ENCODE results near the gene OTOGL.

The OTOGL gene

GRCh38 chr12:80364056-80364455 is 264.7 kb downstream of the OTOGL start (continued):
- TF ChIP-seq ZNF776 (tag by site-specific recombination; IDR thresholded peaks at IDR 0.05; ENCODE audit: borderline replicate concordance): no peak

GRCh38 chr12:80373666-80374065 is 274.3 kb downstream of the OTOGL start:
- Histone ChIP-seq H3K4me1 (ENCODE audit: control insufficient read depth, insufficient read depth, low read length) (no peaks in the 10 kb centered on the region; the same call in 1 of the 2 replicates), H3K9me3 (ENCODE audit: control insufficient read depth, insufficient read depth, low read depth, low read length) (no peaks in the 10 kb centered on the region), H3K27ac (ENCODE audit: extremely low read depth, low read depth, low read length) (no peak overlapping the region), H3K36me3 (ENCODE audit: control insufficient read depth in 2 of 2, insufficient read depth in 1 of 2, low read length in 2 of 2) (no peaks in the 10 kb centered on the region), H3K4me3 (ENCODE audit: low read depth, low read length) (no peak overlapping the region)
- ChIA-PET CTCF (no interaction called here), POLR2A (no interaction called here)
- TF ChIP-seq ZNF521 (tag by site-specific recombination; IDR thresholded peaks at IDR 0.05) (no peak), ZNF140 (tag by site-specific recombination; IDR thresholded peaks at IDR 0.05) (no peak), ZBTB21 (tag by site-specific recombination; IDR thresholded peaks at IDR 0.05) (no peak), ZNF530 (tag by site-specific recombination; IDR thresholded peaks at IDR 0.05; ENCODE audit: low read depth) (no peak), OSR2 (tag by site-specific recombination; IDR thresholded peaks at IDR 0.05) (no peak), ZXDB (tag by site-specific recombination; IDR thresholded peaks at IDR 0.05) (no peak), ZNF660 (tag by site-specific recombination; IDR thresholded peaks at IDR 0.05) (no peak), ZNF610 (tag by site-specific recombination; IDR thresholded peaks at IDR 0.05; ENCODE audit: borderline replicate concordance) (no peak), ZNF560 (tag by site-specific recombination; IDR thresholded peaks at IDR 0.05; ENCODE audit: borderline replicate concordance) (no peak), ZSCAN16 (tag by site-specific recombination; IDR thresholded peaks at IDR 0.05) (no peak), ZNF518A (tag by site-specific recombination; conservative IDR thresholded peaks at IDR 0.05; ENCODE audit: low read depth) (no peak), CTCF (tag by site-specific recombination; IDR thresholded peaks at IDR 0.05) (no peak), ZSCAN18 (tag by site-specific recombination; IDR thresholded peaks at IDR 0.05) (no peak), ZEB2 (tag by site-specific recombination; IDR thresholded peaks at IDR 0.05) (no peak)

GRCh38 chr12:80374615-80375014 is 275.3 kb downstream of the OTOGL start:
- Histone ChIP-seq H3K27ac (ENCODE audit: extremely low read depth, low read depth, low read length) (no peak overlapping the region), H3K4me1 (ENCODE audit: control insufficient read depth, insufficient read depth, low read length) (no peaks in the 10 kb centered on the region; the same call in 1 of the 2 replicates), H3K9me3 (ENCODE audit: control insufficient read depth, insufficient read depth, low read depth, low read length) (no peaks in the 10 kb centered on the region), H3K4me3 (ENCODE audit: low read depth, low read length) (no peak overlapping the region), H3K36me3 (ENCODE audit: control insufficient read depth in 2 of 2, insufficient read depth in 1 of 2, low read length in 2 of 2) (no peaks in the 10 kb centered on the region)
- ChIA-PET CTCF (no interaction called here), POLR2A (no interaction called here)
- TF ChIP-seq WT1 (tag by site-specific recombination; IDR thresholded peaks at IDR 0.05) (no peak), ZNF302 (tag by site-specific recombination; IDR thresholded peaks at IDR 0.05; ENCODE audit: low read depth) (no peak), ZNF707 (tag by site-specific recombination; IDR thresholded peaks at IDR 0.05) (no peak), SCRT1 (tag by site-specific recombination; IDR thresholded peaks at IDR 0.05; ENCODE audit: borderline replicate concordance) (no peak), ZNF776 (tag by site-specific recombination; IDR thresholded peaks at IDR 0.05; ENCODE audit: borderline replicate concordance) (no peak), PATZ1 (tag by site-specific recombination; IDR thresholded peaks at IDR 0.05) (no peak), ZNF514 (tag by site-specific recombination; IDR thresholded peaks at IDR 0.05) (no peak), ZNF146 (tag by site-specific recombination; IDR thresholded peaks at IDR 0.05) (no peak), ZNF692 (tag by site-specific recombination; IDR thresholded peaks at IDR 0.05) (no peak)
